HS-5 (cell line): ENCODE data around the gene SMPD4.
"Not testable (repeated sequence)": the region's sequence is repeated elsewhere in the genome, so short reads cannot be mapped to it uniquely, and the experiment has no call there.

Experiments used
- DNase-seq: peaks from one replicate; pipeline ENCODE4 v3.0.0-alpha.2; 2012; ENCODE audit warnings: low read depth

Gene SMPD4

GRCh38 chr2:130140516-130140915, 40.9 kb downstream of the SMPD4 start:
- DNase-seq, result not testable (repeated sequence)

- not testable (repeated sequence) for DNase-seq
Measured at GRCh38 chr2:130139331-130140280, 41.8 kb downstream of the SMPD4 start.

GRCh38 chr2:130138841-130139251, 42.6 kb downstream of the SMPD4 start:
- not testable (repeated sequence) for DNase-seq

- DNase-seq, result not testable (repeated sequence)
Measured at GRCh38 chr2:130138326-130138725, 43.1 kb downstream of the SMPD4 start.

GRCh38 chr2:130137118-130137517, 44.3 kb downstream of the SMPD4 start:
- DNase-seq, result not testable (repeated sequence)

GRCh38 chr2:130136546-130136945, 44.9 kb downstream of the SMPD4 start:
- DNase-seq, result not testable (repeated sequence)

GRCh38 chr2:130135692-130136541, 45.5 kb downstream of the SMPD4 start:
- no peak for DNase-seq

GRCh38 chr2:130129120-130129829, 52.1 kb downstream of the SMPD4 start, which contains the start of gene POTEF:
TSS of gene POTEF (minus strand) at chr2:130129222. CDS start at chr2:130120515, 8,707 bp downstream.
- DNase-seq, result not testable (repeated sequence)

- DNase-seq, result not testable (repeated sequence)
Measured at GRCh38 chr2:130128464-130128863, 52.9 kb downstream of the SMPD4 start.

- DNase-seq, result not testable (repeated sequence)
Measured at GRCh38 chr2:130127726-130128125, 53.7 kb downstream of the SMPD4 start.

GRCh38 chr2:130120924-130121323, 60.5 kb downstream of the SMPD4 start:
- not testable (repeated sequence) for DNase-seq

- not testable (repeated sequence) for DNase-seq
Measured at GRCh38 chr2:130102597-130103363, 78.6 kb downstream of the SMPD4 start.
